HL-60/S4 treated with phorbol 12-myristate 13-acetate at 8.2 ng/mL for 4 days and 3 days (cell line): ENCODE results near the gene SPATS2L.

Experiments
- in situ Hi-C: fragments of 300-500 bp; cut with MboI; formaldehyde crosslinking; loops from 2 replicates; pipeline ENCODE4 v1.15.0; 2022; ENCODE audit warnings: low sequenced_read_pairs

Gene SPATS2L

GRCh38 chr2:200438251-200438650 lies 131.8 kb downstream of the SPATS2L start:
- in situ Hi-C loops = no loop called here

GRCh38 chr2:200438846-200439245 lies 132.4 kb downstream of the SPATS2L start:
- in situ Hi-C loops = no loop called here

DNA sequence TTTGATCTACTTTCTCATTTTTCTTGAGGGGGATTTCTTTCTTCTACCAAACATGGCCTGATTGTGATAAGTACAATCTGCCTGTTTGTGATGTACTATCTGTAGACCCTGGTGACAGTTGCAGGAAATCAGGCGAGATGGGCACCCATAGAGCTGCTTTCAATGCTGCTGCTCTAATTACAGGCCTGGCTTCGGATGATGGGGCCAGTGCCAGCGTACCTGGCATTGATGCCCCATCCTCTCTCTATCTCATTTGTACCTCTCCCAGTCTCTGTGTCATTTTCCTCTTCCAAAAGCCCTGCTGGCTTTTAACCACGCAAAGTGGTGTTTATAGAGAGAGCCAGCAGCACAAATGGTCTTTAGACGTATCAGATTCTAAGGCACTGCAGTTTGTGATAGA lies 133.5 kb downstream of the SPATS2L start:
- in situ Hi-C loops = no loop called here

- in situ Hi-C loops = no loop called here
Measured at GRCh38 chr2:200442471-200442870, 136.0 kb downstream of the SPATS2L start.

GRCh38 chr2:200443376-200443775 lies 136.9 kb downstream of the SPATS2L start:
- in situ Hi-C loops = no loop called here

DNA sequence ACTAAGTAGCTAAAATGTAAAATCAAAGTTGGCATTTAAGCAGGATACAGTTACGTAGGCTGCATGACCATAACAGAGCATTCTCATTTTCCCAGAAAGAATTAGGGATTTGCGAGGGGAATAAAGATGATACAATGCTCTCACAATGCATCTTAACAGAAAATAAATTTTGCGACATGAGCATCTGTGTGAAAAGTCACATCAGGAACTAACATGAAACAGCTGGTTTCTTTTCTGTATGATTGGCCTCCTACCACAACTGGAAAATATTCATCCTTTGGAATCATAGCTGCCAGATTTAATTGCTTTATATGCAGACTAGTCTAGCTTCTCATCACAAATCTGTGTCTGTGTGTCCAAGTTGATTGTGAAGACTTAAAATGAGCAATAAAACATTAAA lies 137.4 kb downstream of the SPATS2L start:
- in situ Hi-C loops = no loop called here

DNA sequence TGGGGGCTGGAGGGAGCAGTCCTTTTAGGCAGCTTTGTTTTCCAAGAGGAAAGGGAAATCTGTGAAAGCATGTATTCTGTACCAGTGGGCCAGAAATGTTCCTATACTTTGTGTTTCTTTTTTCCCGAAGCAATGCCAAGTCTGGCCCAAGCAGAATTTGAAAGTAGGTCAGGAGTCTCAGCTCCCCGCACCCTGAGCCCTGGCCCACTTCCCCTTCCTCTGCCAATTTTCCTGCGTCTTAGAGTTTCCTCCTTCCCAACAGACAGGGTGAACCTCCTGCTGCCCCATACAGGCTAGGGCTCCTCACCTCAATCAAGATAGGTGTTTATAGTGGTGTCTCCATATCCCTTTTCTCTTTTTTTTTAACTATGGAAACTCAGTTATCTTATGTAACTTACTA lies 138.0 kb downstream of the SPATS2L start:
- in situ Hi-C loops = no loop called here

DNA sequence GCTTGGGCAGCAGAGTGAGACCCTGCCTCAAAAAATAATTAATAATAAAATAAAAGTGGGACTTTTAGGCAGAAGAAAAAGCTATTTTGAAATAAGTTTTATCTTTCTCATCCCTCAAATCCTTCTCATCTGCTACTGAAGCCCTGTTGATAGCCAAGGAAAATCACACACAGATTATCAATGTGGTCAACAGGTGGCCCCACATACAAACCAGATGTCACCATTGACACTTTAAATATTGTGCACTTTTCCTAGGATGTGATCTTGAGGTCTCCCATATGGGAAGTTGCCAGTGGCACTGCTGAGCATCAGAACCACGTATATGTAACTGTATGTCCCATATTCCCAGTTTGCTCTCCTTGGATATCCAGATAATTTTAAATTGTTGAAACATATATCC lies 138.8 kb downstream of the SPATS2L start:
- in situ Hi-C loops = no loop called here

DNA sequence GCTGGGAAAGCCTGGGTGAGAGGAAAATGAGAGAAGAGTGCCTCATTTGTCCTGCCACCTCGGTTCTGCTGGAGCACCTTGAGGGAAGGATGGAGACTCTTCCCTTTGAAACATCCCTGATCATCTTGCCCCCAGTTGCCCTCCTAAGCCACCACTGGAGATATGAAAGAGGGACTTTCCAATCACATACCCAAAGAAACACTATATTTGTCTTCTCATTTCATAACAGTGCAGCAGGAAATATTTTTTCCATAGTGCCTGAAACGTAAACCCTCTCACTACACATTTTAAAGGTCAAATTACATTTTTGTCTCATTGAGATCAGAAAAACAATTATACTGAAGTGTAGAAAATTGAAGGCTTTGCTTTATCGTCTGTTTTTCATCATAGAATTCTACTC lies 140.1 kb downstream of the SPATS2L start:
- in situ Hi-C loops = no loop called here

GRCh38 chr2:200447139-200447855 lies 140.8 kb downstream of the SPATS2L start:
- in situ Hi-C loops = no loop called here

DNA sequence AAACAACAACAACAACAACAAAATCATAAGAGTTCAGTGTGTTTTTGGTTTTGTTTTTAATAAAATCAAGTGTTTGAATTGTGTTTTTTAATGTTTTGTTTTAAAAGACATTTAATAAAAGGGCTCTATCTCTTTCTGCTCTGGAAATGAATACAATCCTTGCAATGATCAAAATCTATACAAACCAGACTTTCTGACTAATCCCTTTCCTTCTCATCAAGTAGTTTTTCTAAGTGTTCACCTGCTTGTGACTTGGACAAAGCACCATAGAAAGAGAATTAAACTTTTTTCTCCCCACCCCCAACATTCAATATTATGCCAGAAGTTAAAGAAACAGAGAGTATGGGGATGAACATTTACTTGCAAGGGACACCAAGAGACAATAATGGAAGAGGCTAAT lies 142.0 kb downstream of the SPATS2L start:
- in situ Hi-C loops = no loop called here

GRCh38 chr2:200449149-200449548 lies 142.7 kb downstream of the SPATS2L start:
- in situ Hi-C loops = no loop called here

DNA sequence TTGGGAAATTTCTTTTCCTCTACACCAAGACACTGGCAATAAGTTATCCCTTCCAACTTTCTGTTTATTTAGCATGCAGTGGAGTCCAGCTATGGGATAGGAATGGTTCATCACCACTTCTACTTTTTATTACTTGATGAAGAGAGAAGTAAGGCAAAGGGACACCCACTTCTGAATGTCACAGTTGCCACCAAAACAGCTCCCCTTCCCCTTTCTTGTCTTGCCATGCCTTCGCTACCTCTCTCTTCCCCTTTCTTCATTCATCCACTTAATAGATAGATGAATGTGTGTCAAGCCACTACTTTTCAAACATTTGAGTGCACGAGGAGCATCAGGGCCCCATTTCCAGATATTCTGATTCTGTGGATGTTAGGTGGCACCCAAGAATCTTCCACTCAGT lies 143.8 kb downstream of the SPATS2L start:
- in situ Hi-C loops = no loop called here

GRCh38 chr2:200451511-200451910 lies 145.0 kb downstream of the SPATS2L start:
- in situ Hi-C loops = no loop called here

DNA sequence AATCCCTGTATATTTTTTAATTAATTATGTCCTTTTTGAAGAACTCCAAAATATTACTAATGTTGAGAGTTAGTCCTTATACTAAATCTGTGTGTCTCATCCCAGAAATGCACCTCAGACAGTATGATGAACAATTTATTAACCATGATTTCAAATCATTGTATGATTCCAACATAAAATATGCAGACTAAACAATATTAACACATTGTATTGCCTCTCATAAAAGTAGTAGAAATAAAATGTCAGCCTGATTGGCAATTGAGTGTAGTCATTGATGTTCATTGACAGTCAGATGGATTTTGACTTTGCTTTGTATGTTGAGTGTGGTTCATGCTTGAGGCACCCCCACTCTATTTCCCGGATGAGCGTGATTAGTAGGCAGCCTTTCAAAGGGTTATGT lies 145.9 kb downstream of the SPATS2L start:
- in situ Hi-C loops = no loop called here

DNA sequence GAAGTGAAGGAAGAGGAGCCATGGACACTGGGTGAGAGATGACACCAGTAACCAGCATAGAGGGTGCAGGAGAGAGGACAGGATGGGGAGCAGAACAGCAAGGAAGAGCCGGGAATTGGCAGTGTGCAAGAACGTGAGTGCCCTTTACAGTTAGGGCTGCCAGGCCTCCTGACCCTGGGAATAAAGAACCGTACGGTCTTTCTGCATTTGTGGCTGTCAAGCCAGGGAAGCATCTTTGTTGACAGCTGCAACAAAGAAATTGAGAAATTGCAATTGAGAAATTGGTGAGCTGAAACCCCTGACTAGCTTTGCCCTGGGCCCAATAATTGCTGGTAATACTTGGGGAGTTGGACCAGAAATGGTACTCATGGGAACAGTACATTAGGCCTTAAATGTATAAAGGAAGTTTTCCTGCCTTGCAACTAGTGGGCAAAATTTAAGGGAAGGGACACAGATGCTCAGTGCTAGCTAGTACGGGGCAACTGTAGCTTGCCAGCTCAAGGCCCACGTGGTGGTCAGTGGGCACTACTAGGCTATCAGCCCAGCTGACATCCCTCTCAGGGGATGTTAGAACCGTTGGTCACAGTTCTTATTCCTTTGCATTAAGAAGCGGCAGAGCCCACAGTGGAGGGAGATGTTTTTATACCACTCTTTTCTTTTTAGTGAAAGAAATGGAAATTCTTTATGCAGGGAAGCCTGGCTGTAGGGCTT lies 146.8 kb downstream of the SPATS2L start:
- in situ Hi-C loops = no loop called here

DNA sequence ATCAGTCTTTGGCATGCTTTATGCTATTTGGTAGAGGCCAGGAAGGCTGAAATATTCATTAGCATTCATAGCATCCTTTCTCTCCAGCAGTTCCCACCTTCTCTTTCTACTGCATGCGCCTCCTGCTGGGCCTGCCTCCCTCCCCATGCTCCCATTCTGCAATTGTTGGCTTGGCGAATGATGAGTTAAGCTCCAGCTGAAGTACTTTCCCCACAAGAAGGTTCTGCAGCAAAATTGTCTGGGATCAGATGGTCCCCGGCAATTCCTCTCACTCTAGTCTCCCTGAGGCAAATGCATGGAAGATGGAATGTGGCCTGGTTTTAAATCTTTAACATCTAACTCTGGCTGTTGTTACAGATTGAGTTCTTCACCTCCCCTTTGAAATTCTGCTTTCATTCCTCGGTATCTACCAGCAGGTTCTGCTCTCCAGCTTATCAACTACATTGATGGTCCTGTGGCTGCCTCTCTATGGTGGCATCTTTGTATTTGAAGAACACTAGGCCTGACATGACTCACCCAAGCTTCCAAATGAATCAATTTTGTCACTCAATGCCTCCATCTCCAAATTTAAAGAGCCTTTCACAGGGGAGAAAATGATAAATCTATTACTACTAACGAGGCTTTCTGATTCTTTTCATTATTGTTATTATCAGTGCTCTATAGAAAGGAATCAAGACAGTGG lies 147.5 kb downstream of the SPATS2L start:
- in situ Hi-C loops = no loop called here

DNA sequence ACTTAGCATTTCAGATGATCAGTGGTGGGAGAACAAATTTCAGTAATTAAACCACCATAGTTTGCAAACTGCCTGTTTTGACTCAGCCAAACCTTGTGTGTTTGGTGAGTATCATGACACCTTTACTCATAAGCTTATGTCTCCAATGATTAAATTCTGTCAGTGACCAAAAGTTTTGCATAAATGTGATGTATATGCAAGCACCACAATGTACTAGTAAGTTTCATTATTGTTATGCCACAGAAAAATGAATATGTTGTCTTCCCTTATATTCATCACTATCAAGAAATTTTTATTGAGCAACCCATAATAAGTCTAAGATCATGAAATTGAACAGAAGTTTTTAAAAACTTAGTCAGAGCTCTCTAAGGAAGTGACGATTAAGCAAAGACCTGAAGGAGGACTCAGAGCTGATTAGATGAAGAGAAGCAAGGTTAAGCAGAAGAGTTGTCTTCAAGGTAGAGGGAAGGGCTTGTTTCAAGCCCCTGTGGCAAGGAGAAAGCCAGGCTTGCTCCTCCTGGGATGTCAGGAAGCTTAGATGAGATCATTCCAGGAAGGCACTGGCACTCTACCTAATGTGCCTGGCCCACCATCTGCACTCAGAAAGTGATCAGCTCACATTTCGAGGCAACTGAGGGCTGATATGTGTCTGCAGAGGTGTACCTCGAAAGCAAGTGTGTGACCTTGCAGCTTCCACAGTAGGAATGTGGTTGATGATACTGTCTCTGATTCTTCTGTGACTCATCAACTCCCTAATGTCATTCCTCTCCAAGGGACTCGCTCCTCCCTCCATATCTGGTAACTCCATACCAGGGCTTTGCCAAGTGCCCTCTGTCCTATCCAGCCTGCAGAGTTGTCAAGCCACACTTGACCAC lies 148.7 kb downstream of the SPATS2L start:
- in situ Hi-C loops = no loop called here

DNA sequence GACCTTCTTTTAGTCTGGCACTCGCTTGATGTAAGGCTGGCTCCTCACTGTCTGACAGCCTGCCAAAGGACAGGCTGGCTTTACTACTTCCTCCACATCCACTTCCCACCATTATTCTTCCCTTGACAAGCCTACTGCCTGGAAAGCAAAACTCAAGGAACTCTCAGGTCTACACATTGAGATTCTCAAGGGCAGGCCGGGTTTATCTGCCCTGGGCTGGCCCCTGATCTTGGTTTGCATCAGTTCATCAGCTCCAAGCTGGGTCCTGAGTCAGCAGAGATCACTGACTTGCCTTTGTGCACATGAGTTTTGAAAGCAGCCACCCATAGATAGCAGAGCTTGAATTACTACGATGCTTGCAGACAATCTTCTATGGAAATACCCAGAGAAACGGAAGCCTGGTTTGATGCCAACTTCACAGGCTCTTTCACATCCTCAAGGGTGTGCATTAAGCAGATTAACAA lies 149.5 kb downstream of the SPATS2L start:
- in situ Hi-C loops = no loop called here

DNA sequence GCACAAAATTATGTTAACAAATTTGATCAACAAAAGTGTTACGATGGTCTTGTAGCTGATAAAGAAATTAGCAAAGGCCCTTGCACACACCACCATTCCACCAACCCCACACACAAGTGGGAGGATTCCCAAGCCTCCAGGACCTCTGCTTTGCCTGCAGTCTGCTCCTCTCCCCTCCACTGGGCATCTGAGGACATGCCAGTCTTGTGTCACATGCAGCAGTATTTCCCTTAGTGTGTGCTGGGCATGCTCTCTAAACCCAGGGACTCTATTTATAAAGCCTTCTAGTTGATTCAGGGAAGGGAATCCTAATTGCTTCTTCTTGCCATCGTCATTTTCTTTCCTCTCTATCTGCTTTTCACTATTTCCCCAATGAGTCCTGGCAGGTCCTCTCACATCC lies 150.1 kb downstream of the SPATS2L start:
- in situ Hi-C loops = no loop called here

DNA sequence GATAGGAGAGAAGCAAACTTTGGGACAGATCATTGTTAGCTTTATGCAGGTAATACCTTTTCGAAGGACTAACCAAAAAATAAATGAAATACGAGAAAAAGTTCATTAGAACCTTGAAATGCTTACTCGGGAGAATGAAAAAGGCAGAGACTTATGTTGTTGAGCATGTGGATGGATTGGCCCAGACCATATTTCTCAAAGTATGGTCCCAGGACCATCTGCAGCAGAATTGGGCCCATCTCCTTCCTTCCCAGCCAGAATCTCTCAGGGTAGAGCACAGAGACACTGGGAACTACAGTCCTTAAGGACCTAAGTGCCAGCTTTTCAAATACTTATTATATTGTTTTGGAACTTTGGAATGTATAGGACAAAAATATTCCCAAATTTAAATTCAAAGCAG lies 152.6 kb downstream of the SPATS2L start:
- in situ Hi-C loops = no loop called here
